ENCODE results near the gene SYNE1. TPM values are rescaled to one million over a fixed set of nuclear protein-coding genes. Genes with fewer than 3 reads are reported as not detected.

The SYNE1 gene
- total and polyA plus RNA-seq, 8 donors, result 12.8 to 279 (median 108) TPM

DNA sequence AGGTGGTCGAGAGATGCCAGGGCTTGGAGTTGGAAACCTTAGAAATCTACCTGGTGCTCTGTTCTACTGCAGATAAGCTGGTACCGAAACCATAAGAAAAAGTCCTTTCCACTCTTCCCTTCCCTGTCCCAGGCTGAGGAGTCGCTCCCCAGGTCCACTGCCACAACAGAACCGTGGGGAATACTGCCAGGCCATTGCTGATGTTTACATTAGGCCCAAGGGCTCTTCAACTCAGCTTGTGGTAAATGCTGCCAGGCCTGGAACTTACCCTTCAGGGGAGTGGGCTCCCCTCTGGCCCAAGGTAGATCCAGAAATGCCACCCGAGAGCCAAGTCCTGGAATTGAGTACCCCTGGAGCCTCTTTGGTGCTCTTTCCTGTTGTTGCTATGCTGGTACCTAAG is 441.3 kb downstream of the SYNE1 start:
- 80 to 91% (median 83%) methylated on average over 5 of the region's 5 CpGs for WGBS, 5 donors
- no peak overlapping the region for H3K27ac ChIP-seq
- intact Hi-C loops (cut with DNase I; ENCODE audit: low total_unique reads), result no loop called here
- no peak for DNase-seq
- no peaks in the 10 kb centered on the region for H3K27me3 ChIP-seq
- H3K4me3 ChIP-seq, result no peak overlapping the region
- TF ChIP-seq POLR2AphosphoS5 (IDR thresholded peaks at IDR 0.05) (no peak), POLR2A (IDR thresholded peaks at IDR 0.05) (no peak), EP300 (IDR thresholded peaks at IDR 0.05) (no peak)
- TF ChIP-seq, protein P1, sequence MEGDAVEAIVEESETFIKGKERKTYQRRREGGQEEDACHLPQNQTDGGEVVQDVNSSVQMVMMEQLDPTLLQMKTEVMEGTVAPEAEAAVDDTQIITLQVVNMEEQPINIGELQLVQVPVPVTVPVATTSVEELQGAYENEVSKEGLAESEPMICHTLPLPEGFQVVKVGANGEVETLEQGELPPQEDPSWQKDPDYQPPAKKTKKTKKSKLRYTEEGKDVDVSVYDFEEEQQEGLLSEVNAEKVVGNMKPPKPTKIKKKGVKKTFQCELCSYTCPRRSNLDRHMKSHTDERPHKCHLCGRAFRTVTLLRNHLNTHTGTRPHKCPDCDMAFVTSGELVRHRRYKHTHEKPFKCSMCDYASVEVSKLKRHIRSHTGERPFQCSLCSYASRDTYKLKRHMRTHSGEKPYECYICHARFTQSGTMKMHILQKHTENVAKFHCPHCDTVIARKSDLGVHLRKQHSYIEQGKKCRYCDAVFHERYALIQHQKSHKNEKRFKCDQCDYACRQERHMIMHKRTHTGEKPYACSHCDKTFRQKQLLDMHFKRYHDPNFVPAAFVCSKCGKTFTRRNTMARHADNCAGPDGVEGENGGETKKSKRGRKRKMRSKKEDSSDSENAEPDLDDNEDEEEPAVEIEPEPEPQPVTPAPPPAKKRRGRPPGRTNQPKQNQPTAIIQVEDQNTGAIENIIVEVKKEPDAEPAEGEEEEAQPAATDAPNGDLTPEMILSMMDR (IDR thresholded peaks at IDR 0.05), result no peak
- H3K9me3 ChIP-seq, result no peaks in the 10 kb centered on the region
- peaks cover 19 to 51% (median 40%) of the 10 kb centered on the region in 4 donors for H3K36me3 ChIP-seq
- no peaks in the 10 kb centered on the region for H3K4me1 ChIP-seq

GRCh38 chr6:152189736-152190135 is 447.4 kb downstream of the SYNE1 start:
- intact Hi-C loops (cut with DNase I; ENCODE audit: low total_unique reads), result no loop called here
- H3K4me3 ChIP-seq, result no peak overlapping the region
- H3K27ac ChIP-seq, result no peak overlapping the region
- TF ChIP-seq, protein P1 (IDR thresholded peaks at IDR 0.05), result no peak
- TF ChIP-seq EP300 (IDR thresholded peaks at IDR 0.05), result no peak
- no peak for TF ChIP-seq POLR2A (IDR thresholded peaks at IDR 0.05)
- TF ChIP-seq POLR2AphosphoS5 (IDR thresholded peaks at IDR 0.05), result no peak
- H3K4me1 ChIP-seq, result no peaks in the 10 kb centered on the region
- no peak for DNase-seq
- peaks cover 0 to 29% (median 22%) of the 10 kb centered on the region in 4 donors for H3K36me3 ChIP-seq
- 71 to 87% (median 85%) methylated on average over 2 of the region's 2 CpGs for WGBS, 5 donors
- no peaks in the 10 kb centered on the region for H3K9me3 ChIP-seq
- H3K27me3 ChIP-seq, result no peaks in the 10 kb centered on the region

DNA sequence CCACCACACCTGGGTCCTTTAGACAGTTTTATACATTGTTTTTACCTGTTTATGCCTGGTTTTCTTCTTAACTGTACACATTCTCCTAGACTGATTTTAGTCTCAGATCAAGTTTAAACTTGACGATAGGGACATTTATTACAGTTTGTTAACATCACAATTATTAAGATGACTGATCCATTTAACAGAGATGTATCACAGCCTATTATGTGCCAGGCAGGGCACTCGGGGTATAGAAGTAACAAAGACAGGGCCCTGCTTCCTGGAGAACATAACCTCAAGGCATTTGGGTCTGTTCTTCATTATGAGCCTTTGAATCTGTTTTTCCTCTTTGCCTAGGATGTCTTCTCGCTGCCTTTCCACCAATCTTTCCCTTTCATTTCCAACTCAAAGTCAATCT is 449.2 kb downstream of the SYNE1 start:
- intact Hi-C loops (cut with DNase I; ENCODE audit: low total_unique reads), result no loop called here
- WGBS, 5 donors, result 84 to 92% (median 89%) methylated on average over 3 of the region's 3 CpGs
- Histone ChIP-seq H3K9me3 (no peaks in the 10 kb centered on the region), H3K4me3 (no peak overlapping the region), H3K27ac (no peak overlapping the region), H3K4me1 (no peaks in the 10 kb centered on the region), H3K36me3 (peaks cover 0 to 29% (median 22%) of the 10 kb centered on the region in 4 donors), H3K27me3 (no peaks in the 10 kb centered on the region)
- no peak for DNase-seq
- TF ChIP-seq POLR2AphosphoS5 (IDR thresholded peaks at IDR 0.05) (no peak), POLR2A (IDR thresholded peaks at IDR 0.05) (no peak), EP300 (IDR thresholded peaks at IDR 0.05) (no peak)
- TF ChIP-seq, protein P1 (IDR thresholded peaks at IDR 0.05), result no peak

- no peak for DNase-seq
- Histone ChIP-seq H3K4me3 (no peak overlapping the region), H3K9me3 (no peaks in the 10 kb centered on the region), H3K27ac (no peak overlapping the region), H3K27me3 (no peaks in the 10 kb centered on the region), H3K4me1 (no peaks in the 10 kb centered on the region), H3K36me3 (peaks cover 0 to 29% (median 23%) of the 10 kb centered on the region in 4 donors)
- TF ChIP-seq EP300 (IDR thresholded peaks at IDR 0.05) (no peak), POLR2A (IDR thresholded peaks at IDR 0.05) (no peak)
- intact Hi-C loops (cut with DNase I; ENCODE audit: low total_unique reads), result no loop called here
- 83 to 92% (median 89%) methylated on average over 3 of the region's 3 CpGs for WGBS, 5 donors
Observed at GRCh38 chr6:152186840-152187239, 450.3 kb downstream of the SYNE1 start.

DNA sequence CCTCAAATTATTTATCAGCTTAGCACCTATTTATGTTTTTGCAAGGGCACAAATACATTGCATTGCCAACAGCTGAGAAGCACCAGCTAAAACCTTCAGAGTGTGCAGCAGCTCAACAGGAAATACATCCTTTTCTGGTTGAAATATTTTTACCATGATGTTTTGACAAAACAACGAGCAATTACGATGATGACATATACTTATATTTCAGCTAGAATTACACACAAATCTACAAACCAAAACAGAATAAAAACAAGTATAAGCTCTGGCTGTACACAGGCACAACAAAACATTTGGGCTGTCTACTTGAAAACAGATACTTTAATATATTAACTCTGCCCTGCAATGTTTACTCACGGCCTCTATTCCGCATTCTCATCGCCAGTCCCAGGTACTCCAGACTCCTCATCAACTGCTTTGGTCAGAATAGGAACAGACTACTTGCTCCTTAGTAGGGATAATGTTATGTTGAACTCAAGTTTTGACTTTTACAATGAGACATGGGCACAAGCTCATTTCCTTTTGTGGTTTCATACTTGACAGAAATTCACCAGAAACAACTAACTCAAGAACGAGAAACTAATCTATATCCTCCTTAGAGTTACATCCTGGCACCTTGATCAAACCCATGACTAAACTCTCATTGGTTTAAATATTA is 452.1 kb downstream of the SYNE1 start:
- intact Hi-C loops (cut with DNase I; ENCODE audit: low total_unique reads), result no loop called here
- H3K27ac ChIP-seq, result peak overlapping the region in 3 of 5 donors; percentile 23 to 30 (median 27)
- WGBS, 5 donors, result 61 to 77% (median 75%) methylated on average over 6 of the region's 6 CpGs

More for the DNA sequence above, 452.1 kb downstream of the SYNE1 start:
- TF ChIP-seq POLR2A (IDR thresholded peaks at IDR 0.05) (no peak), POLR2AphosphoS5 (IDR thresholded peaks at IDR 0.05) (no peak)
- TF ChIP-seq, protein P1 (IDR thresholded peaks at IDR 0.05), result no peak
- H3K4me1 ChIP-seq, result no peaks in the 10 kb centered on the region
- no peaks in the 10 kb centered on the region for H3K9me3 ChIP-seq
- H3K4me3 ChIP-seq, result no peak overlapping the region
- H3K36me3 ChIP-seq, result peaks cover 0 to 30% (median 26%) of the 10 kb centered on the region in 4 donors
- DNase-seq, result no peak
- H3K27me3 ChIP-seq, result no peaks in the 10 kb centered on the region
